Stimulated activated CD8-positive, alpha-beta memory T cell treated with anti-CD3 and anti-CD28 coated beads, Interleukin-12 subunit alpha, Interleukin-12 subunit beta, amount 100 ng/mL, for 4 hours (primary cell): ENCODE measurements around the gene SBNO2.
"Not testable (repeated sequence)": the region's sequence is repeated elsewhere in the genome, so short reads cannot be mapped to it uniquely, and the experiment has no call there.

Experiments
- DNase-seq: peaks from one replicate; pipeline ENCODE4 v3.0.0-alpha.2; 2020; ENCODE audit warnings: low read depth

The SBNO2 gene

GRCh38 chr19:1208830-1209229 lies 34.8 kb upstream of the SBNO2 start:
- not testable (repeated sequence) for DNase-seq

- DNase-seq = no peak
These were observed 32.9 kb upstream of the SBNO2 start for GRCh38 chr19:1206864-1207450.

DNA sequence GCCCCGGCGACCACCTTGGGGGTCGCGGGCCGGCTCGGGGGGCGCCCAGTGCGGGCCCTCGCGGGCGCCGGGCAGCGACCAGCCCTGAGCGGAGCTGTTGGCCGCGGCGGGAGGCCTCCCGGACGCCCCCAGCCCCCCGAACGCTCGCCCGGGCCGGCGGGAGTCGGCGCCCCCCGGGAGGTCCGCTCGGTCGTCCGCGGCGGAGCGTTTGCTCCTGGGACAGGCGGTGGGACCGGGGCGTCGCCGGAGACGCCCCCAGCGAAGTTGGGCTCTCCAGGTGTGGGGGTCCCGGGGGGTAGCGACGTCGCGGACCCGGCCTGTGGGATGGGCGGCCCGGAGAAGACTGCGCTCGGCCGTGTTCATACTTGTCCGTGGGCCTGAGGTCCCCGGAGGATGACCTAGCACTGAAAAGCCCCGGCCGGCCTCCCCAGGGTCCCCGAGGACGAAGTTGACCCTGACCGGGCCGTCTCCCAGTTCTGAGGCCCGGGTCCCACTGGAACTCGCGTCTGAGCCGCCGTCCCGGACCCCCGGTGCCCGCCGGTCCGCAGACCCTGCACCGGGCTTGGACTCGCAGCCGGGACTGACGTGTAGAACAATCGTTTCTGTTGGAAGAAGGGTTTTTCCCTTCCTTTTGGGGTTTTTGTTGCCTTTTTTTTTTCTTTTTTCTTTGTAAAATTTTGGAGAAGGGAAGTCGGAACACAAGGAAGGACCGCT lies 32.2 kb upstream of the SBNO2 start:
- DNase-seq = no peak

GRCh38 chr19:1205114-1206099 lies 31.3 kb upstream of the SBNO2 start, which contains the start of gene STK11:
STK11 (plus strand) TSS chr19:1205778; CDS start chr19:1206914, 1,136 bp downstream.
- peak; percentile 100 for DNase-seq

GRCh38 chr19:1200614-1201013 lies 26.5 kb upstream of the SBNO2 start:
- not testable (repeated sequence) for DNase-seq

- DNase-seq = no peak
These were observed 25.5 kb upstream of the SBNO2 start for GRCh38 chr19:1199531-1199930.

DNA sequence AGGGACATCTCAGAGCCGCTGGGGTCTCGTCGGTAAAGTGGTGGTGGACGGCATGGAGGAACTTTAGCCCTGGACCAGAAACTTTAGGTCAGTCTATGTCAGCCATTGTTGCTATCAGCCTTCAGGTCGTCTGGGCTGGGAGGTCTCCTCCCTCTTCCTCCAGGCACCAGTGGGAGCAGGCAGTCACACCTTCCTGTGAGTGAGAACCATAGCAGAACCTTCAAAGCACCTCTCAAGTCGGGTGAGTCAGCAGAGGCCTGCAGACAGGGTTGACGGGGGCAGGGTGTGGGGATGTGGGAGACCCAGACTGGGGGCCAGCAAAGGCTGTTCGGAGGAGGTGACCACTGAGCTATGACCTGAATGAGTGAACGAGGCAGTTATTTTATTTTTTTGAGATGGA lies 15.4 kb upstream of the SBNO2 start:
- no peak for DNase-seq

GRCh38 chr19:1183543-1184172 lies 9.6 kb upstream of the SBNO2 start:
- DNase-seq = no peak

GRCh38 chr19:1182727-1183126 lies 8.7 kb upstream of the SBNO2 start:
- DNase-seq = no peak

DNA sequence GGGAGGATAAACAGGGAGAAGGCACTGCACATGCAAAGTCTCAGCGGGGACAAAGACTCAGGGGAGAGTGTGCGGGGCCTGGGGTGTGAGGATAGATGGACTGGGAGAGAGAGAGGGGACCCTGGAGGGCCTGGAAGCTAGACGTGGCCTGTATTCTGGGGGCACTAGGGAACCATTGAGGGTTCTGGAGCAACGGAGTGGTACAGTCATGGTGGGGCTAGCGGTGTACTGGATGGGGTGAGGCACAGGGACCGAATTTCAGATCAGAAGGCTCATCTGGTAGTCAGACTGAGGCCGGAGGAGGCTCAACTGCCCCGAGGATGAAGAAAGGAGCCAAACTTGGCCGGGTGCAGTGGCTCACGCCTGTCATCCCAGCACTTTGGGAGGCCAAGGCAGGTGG lies 8.0 kb upstream of the SBNO2 start:
- DNase-seq = no peak

GRCh38 chr19:1181606-1182005 lies 7.5 kb upstream of the SBNO2 start:
- no peak for DNase-seq

- DNase-seq = no peak
These were observed 3.5 kb upstream of the SBNO2 start for GRCh38 chr19:1177322-1178114.

DNA sequence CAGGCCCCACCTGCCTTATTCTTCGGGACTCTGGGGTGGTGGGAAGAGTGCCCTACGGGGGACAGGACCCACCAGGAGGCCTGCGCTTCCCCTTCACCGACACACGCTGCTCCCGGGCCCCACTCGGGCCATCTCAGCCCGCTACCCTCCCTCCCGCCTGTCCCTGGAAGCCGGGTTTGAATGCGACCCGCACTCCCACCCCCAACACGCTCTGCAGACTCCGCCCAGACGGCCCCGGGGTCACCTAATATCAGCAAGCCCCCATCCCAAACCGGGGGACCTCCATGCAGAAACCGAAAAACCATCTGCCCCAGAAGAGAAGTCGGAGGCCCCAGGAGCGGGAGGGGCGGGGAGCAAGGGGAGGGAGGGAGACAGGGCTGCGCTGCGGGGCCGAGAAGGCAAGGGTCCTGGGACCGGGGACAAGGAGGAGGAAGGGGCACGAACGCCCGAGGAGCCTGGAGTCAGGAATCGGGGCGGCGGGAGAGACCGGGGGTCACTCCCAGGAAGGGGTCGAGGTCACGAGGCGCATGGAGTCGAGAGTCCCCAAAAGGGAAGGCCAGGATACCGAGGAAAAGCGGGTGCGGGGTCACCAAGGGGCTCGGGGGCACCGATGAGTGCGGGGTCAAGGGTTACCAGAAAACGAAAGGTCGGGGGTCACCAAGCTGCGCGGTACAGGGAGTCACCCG lies 766 bp downstream of the SBNO2 start:
- no peak for DNase-seq

GRCh38 chr19:1172353-1173158 lies 1.5 kb downstream of the SBNO2 start:
- no peak for DNase-seq

- no peak for DNase-seq
These were observed 2.2 kb downstream of the SBNO2 start for GRCh38 chr19:1171755-1172352.

- DNase-seq = no peak
These were observed 2.9 kb downstream of the SBNO2 start for GRCh38 chr19:1170938-1171754.

DNA sequence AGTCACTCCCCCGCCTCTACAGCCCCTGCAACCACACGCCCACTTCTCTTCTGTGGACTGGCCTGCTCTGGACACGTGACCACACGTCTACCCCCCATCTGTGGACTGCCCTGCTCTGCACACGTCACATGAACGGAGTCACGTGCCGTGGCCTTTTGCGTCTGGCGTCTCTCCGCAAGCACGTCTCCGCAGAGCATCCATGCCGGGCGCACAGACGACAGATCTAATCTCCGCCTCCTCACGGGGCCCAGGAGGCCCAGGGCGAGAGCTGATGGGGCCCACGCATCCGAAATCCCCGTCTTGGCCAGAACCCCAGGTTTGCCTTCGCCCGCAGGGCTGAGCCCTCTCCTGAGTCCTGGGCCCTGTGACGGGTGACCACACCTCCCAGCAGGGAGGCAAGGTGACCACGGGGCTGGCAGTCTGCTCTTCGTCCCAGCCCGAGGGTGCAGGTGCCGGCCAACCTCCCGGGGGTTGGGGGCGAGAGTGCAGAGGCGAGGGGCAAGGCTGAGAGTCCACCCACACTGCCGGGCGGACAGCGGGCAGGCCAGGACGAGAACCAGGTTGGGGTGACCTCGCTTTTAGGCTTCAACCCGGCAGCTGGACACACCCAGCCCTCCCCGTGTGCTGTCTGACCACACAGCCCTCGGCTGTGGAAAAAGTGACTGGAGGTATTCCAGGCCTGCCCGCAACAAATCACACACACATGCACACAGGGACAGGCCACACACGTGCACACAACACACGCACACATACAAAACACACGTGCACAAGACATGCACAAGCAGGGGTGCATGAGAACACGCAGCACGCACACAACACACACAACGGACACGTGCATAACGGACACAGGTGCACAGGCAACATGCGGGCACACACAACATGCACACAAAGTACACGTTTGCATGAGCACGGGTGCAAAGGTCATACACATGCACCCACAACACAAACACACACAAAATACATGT lies 3.9 kb downstream of the SBNO2 start:
- no peak for DNase-seq
